GM12801 (cell line): ENCODE data around the gene VPS9D1.

ENCODE experiments used
- CTCF ChIP-seq: IDR thresholded peaks from one replicate; pipeline ENCODE4 v1.5.1; 2011; ENCODE audit warnings: control low read depth; ENCODE audit not compliant: insufficient read length; ENCODE audit errors: extremely low read depth

VPS9D1 gene

DNA sequence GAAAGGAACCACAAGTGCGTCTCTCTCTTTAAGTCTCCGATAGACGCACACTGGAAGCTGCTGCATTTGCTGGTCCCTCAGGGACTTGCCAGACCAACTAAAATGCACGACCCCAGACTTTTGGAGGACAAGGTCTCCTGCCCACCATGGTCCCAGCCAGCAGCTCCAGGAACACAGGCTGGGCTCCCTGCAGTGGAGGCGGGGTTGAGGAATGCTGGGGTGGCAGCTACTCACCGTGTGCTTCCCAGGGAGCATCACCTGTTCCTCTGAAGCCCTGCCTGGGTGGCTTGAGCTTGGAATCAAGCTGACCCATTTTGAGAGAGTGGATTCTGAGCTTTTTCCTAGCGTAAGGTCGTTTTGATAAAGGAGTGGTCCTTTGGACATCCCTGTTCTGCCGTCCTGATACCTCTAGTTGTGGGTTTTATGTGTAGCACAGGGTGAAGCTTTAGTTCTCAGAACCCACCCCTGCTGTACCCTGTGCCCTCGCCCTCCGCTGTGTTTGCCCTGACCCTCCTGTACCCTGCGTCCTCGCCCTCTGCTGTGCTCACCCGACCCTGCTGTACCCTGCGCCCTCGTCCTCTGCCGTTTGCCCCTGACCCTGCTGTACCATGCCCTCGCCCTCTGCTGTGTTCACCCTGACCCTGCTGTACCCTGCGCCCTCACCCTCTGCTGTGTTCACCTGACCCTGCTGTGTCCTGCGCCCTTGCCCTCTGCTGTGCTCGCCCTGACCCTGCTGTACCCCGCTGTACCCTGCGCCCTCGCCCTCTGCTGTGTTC lies 11.6 kb upstream of the VPS9D1 start:
- no peak for TF ChIP-seq CTCF

GRCh38 chr16:89730610-89731234 lies 10.0 kb upstream of the VPS9D1 start:
- TF ChIP-seq CTCF: no peak

- TF ChIP-seq CTCF: no peak
Measured at GRCh38 chr16:89729863-89730593, 9.3 kb upstream of the VPS9D1 start.

DNA sequence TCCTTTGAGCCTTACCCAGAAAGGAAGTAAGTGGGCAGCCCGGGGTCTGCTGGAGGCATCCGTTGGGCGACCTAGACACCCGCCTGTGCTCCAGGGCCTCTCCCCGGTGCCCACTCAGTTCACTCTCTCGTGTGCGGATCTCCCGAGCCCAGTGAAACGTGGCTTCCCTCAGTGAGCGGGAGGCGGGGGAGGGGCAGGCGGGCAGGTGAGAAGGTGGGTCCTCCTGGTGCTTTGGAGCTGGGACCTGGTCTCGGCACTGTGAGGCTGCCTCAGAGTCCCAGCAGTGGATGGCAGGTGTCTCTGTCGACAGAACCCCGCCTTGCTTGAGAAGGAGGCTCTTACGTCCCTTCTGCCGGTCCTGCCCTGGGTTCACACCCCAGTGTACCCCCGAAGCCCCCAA lies 8.6 kb upstream of the VPS9D1 start:
- no peak for TF ChIP-seq CTCF

DNA sequence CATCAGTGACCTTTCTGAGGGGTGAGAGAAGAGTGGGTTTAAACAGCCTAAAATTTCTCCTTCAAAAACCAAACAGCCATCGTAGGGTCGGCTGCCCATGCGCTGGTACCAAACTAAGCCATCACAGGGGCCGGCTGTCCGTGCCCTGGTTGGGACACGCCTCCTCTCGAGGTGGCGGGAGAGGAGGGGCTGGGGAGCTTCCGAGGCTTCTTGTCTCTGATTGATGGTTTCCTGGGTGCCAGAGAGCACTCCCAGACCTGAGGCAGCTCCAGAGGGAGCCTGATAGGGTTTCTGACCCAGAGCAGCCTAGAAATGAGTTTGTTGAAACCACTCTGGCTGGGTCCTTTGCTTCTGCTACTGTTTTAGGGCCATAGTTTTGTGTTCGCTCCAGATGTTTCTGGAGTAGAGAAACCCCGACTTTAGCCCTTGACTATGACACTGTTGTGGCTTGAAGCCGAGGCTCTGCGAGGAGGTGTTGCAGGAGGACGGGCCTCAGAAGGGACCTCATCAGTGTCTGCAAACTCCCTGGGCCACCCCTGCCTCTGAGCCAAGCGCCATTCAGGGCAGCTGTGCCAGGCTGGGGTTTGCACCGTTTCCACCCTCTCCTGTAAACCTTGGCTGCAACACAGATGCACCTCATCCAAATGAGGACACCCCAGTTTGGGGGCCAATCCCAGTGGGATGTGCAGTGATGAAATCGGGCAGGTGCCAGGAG lies 6.9 kb upstream of the VPS9D1 start:
- TF ChIP-seq CTCF: no peak

GRCh38 chr16:89723279-89724250 lies 2.9 kb upstream of the VPS9D1 start:
- TF ChIP-seq CTCF: no peak
